ENCODE data around the gene APOLD1. TPM values are rescaled to one million over a fixed set of nuclear protein-coding genes. Genes with fewer than 3 reads are reported as not detected.

The APOLD1 gene
- total RNA-seq, 1 experiment from 2014 or later = 5.3 TPM

- peaks cover 10% of the 10 kb centered on the region for H3K36me3 Mint-ChIP-seq (ENCODE audit: insufficient read depth, unreplicated experiment)
- H3K9me3 Mint-ChIP-seq (ENCODE audit: low read depth, unreplicated experiment) = no peaks in the 10 kb centered on the region
- peaks cover 24% of the 10 kb centered on the region for H3K4me1 Mint-ChIP-seq (ENCODE audit: low read depth, unreplicated experiment)
- CTCF ChIA-PET = interaction anchor here (0.9 kb wide), 1 partner anchor 7 kb away, joined by 4 read pairs; no protein-coding TSS in a partner anchor
- peak overlapping the region; percentile 2 for H3K4me3 Mint-ChIP-seq (ENCODE audit: low read depth, unreplicated experiment)
- BruUV-seq (replicated peaks) = no TSS peak
- no peak for TF ChIP-seq CTCF (IDR thresholded peaks at IDR 0.05; ENCODE audit: unreplicated experiment)
- H3K27me3 Mint-ChIP-seq (ENCODE audit: unreplicated experiment) = no peaks in the 10 kb centered on the region
- intact Hi-C loops (cut with micrococcal nuclease; ENCODE audit: unreplicated experiment) = loop anchor here (5.0 kb wide), 1 partner anchor 33 kb away; no protein-coding TSS in a partner anchor
- DNase-seq = no peak
- no peak overlapping the region for H3K27ac Mint-ChIP-seq (ENCODE audit: unreplicated experiment)
Measured at GRCh38 chr12:12744546-12745305, 40.7 kb upstream of the APOLD1 start.

- Mint-ChIP-seq H3K9me3 (ENCODE audit: low read depth, unreplicated experiment) (no peaks in the 10 kb centered on the region), H3K4me3 (ENCODE audit: low read depth, unreplicated experiment) (no peak overlapping the region), H3K4me1 (ENCODE audit: low read depth, unreplicated experiment) (peaks cover 19% of the 10 kb centered on the region), H3K36me3 (ENCODE audit: insufficient read depth, unreplicated experiment) (peaks cover 12% of the 10 kb centered on the region), H3K27me3 (ENCODE audit: unreplicated experiment) (no peaks in the 10 kb centered on the region), H3K27ac (ENCODE audit: unreplicated experiment) (peak overlapping the region; percentile 30)
- DNase-seq = no peak
- CTCF ChIA-PET = interaction anchor here (0.7 to 0.9 kb wide), 2 partner anchors 8 to 127 kb away, joined by 3 to 4 read pairs; no protein-coding TSS in a partner anchor
- no TSS peak for BruUV-seq (replicated peaks)
- no peak for TF ChIP-seq CTCF (IDR thresholded peaks at IDR 0.05; ENCODE audit: unreplicated experiment)
- intact Hi-C loops (cut with micrococcal nuclease; ENCODE audit: unreplicated experiment) = no loop called here
Measured at GRCh38 chr12:12745576-12746211, 39.8 kb upstream of the APOLD1 start.

- no TSS peak for BruUV-seq (replicated peaks)
- intact Hi-C loops (cut with micrococcal nuclease; ENCODE audit: unreplicated experiment) = no loop called here
- DNase-seq = no peak
- H3K27me3 Mint-ChIP-seq (ENCODE audit: unreplicated experiment) = no peaks in the 10 kb centered on the region
- H3K4me3 Mint-ChIP-seq (ENCODE audit: low read depth, unreplicated experiment) = no peak overlapping the region
- CTCF ChIA-PET = no interaction called here
- H3K4me1 Mint-ChIP-seq (ENCODE audit: low read depth, unreplicated experiment) = peaks cover 28% of the 10 kb centered on the region
- no peak for TF ChIP-seq CTCF (IDR thresholded peaks at IDR 0.05; ENCODE audit: unreplicated experiment)
- H3K27ac Mint-ChIP-seq (ENCODE audit: unreplicated experiment) = no peak overlapping the region
- H3K9me3 Mint-ChIP-seq (ENCODE audit: low read depth, unreplicated experiment) = no peaks in the 10 kb centered on the region
- H3K36me3 Mint-ChIP-seq (ENCODE audit: insufficient read depth, unreplicated experiment) = peaks cover 12% of the 10 kb centered on the region
Measured at GRCh38 chr12:12747278-12747677, 38.2 kb upstream of the APOLD1 start.

GRCh38 chr12:12748044-12748443, 37.4 kb upstream of the APOLD1 start:
- CTCF ChIA-PET = no interaction called here
- intact Hi-C loops (cut with micrococcal nuclease; ENCODE audit: unreplicated experiment) = no loop called here
- no peak for DNase-seq
- BruUV-seq (replicated peaks) = no TSS peak
- no peak overlapping the region for H3K27ac Mint-ChIP-seq (ENCODE audit: unreplicated experiment)
- H3K4me3 Mint-ChIP-seq (ENCODE audit: low read depth, unreplicated experiment) = no peak overlapping the region
- peaks cover 28% of the 10 kb centered on the region for H3K4me1 Mint-ChIP-seq (ENCODE audit: low read depth, unreplicated experiment)
- H3K9me3 Mint-ChIP-seq (ENCODE audit: low read depth, unreplicated experiment) = no peaks in the 10 kb centered on the region
- TF ChIP-seq CTCF (IDR thresholded peaks at IDR 0.05; ENCODE audit: unreplicated experiment) = no peak
- H3K27me3 Mint-ChIP-seq (ENCODE audit: unreplicated experiment) = no peaks in the 10 kb centered on the region
- peaks cover 12% of the 10 kb centered on the region for H3K36me3 Mint-ChIP-seq (ENCODE audit: insufficient read depth, unreplicated experiment)

Data from Calu3 (cell line).